IPS DF 19.7 (cell line): Measurements from ENCODE around the gene EOMES.

ENCODE experiments used
- DNase-seq: peaks from one replicate; pipeline ENCODE4 v3.0.0-alpha.2; 2013; ENCODE audit warnings: low read depth, low spot score

EOMES gene

GRCh38 chr3:27681249-27681748 is 40.8 kb downstream of the EOMES start:
- DNase-seq, result peak; percentile 52

GRCh38 chr3:27680517-27681246 is 41.4 kb downstream of the EOMES start:
- DNase-seq, result peak; percentile 77

GRCh38 chr3:27679691-27680090 is 42.4 kb downstream of the EOMES start:
- no peak for DNase-seq

GRCh38 chr3:27678234-27678633 is 43.9 kb downstream of the EOMES start:
- no peak for DNase-seq

- no peak for DNase-seq
Measured at GRCh38 chr3:27677565-27677964, 44.6 kb downstream of the EOMES start.

- no peak for DNase-seq
Measured at GRCh38 chr3:27675287-27675686, 46.8 kb downstream of the EOMES start.

- no peak for DNase-seq
Measured at GRCh38 chr3:27673701-27674100, 48.4 kb downstream of the EOMES start.

- DNase-seq, result no peak
Measured at GRCh38 chr3:27671101-27671500, 51.0 kb downstream of the EOMES start.

- DNase-seq, result no peak
Measured at GRCh38 chr3:27670619-27671018, 51.5 kb downstream of the EOMES start.

- DNase-seq, result no peak
Measured at GRCh38 chr3:27669591-27669990, 52.5 kb downstream of the EOMES start.

GRCh38 chr3:27667751-27668150 is 54.4 kb downstream of the EOMES start:
- DNase-seq, result no peak

GRCh38 chr3:27666708-27667107 is 55.4 kb downstream of the EOMES start:
- peak; percentile 63 for DNase-seq

- DNase-seq, result no peak
Measured at GRCh38 chr3:27666272-27666671, 55.9 kb downstream of the EOMES start.
